IPS DF 4.7 (cell line): Measurements from ENCODE around the gene LAYN.

ENCODE experiments used
- DNase-seq: peaks from one replicate; pipeline ENCODE4 v3.0.0-alpha.2; 2013; ENCODE audit warnings: low spot score; ENCODE audit errors: extremely low read depth

LAYN gene

GRCh38 chr11:111596319-111596718, 55.8 kb downstream of the LAYN start:
- DNase-seq: no peak

GRCh38 chr11:111598148-111598547, 57.6 kb downstream of the LAYN start:
- no peak for DNase-seq

GRCh38 chr11:111598559-111598958, 58.0 kb downstream of the LAYN start:
- no peak for DNase-seq

GRCh38 chr11:111601636-111601978, 61.1 kb downstream of the LAYN start:
- DNase-seq: no peak

- peak; percentile 71 for DNase-seq
Measured at GRCh38 chr11:111601979-111602864, 61.7 kb downstream of the LAYN start, which contains the start of gene SIK2. Gene SIK2, plus strand, starts transcription at chr11:111602449. Its CDS starts 115 bp downstream, at chr11:111602564.

GRCh38 chr11:111602865-111603610, 62.5 kb downstream of the LAYN start:
- no peak for DNase-seq

- DNase-seq: no peak
Measured at GRCh38 chr11:111603611-111604130, 63.2 kb downstream of the LAYN start.

GRCh38 chr11:111604392-111605009, 64.0 kb downstream of the LAYN start:
- DNase-seq: no peak

GRCh38 chr11:111605681-111606080, 65.2 kb downstream of the LAYN start:
- DNase-seq: no peak

GRCh38 chr11:111606986-111607385, 66.5 kb downstream of the LAYN start:
- DNase-seq: no peak

GRCh38 chr11:111607751-111608150, 67.2 kb downstream of the LAYN start:
- DNase-seq: no peak
